ENCODE data around the gene DOCK2.
"Not testable (repeated sequence)": the region's sequence is repeated elsewhere in the genome, so short reads cannot be mapped to it uniquely, and the experiment has no call there.

The DOCK2 gene

GRCh38 chr5:169762338-169763095, 125.4 kb downstream of the DOCK2 start:
- DNase-seq (ENCODE audit: low read depth in 2 of 2): peak in 1 of 2 donors; percentile 39
- TF ChIP-seq, protein P1, sequence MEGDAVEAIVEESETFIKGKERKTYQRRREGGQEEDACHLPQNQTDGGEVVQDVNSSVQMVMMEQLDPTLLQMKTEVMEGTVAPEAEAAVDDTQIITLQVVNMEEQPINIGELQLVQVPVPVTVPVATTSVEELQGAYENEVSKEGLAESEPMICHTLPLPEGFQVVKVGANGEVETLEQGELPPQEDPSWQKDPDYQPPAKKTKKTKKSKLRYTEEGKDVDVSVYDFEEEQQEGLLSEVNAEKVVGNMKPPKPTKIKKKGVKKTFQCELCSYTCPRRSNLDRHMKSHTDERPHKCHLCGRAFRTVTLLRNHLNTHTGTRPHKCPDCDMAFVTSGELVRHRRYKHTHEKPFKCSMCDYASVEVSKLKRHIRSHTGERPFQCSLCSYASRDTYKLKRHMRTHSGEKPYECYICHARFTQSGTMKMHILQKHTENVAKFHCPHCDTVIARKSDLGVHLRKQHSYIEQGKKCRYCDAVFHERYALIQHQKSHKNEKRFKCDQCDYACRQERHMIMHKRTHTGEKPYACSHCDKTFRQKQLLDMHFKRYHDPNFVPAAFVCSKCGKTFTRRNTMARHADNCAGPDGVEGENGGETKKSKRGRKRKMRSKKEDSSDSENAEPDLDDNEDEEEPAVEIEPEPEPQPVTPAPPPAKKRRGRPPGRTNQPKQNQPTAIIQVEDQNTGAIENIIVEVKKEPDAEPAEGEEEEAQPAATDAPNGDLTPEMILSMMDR (IDR thresholded peaks at IDR 0.05; ENCODE audit: low read depth, low read length): no peak

DNA sequence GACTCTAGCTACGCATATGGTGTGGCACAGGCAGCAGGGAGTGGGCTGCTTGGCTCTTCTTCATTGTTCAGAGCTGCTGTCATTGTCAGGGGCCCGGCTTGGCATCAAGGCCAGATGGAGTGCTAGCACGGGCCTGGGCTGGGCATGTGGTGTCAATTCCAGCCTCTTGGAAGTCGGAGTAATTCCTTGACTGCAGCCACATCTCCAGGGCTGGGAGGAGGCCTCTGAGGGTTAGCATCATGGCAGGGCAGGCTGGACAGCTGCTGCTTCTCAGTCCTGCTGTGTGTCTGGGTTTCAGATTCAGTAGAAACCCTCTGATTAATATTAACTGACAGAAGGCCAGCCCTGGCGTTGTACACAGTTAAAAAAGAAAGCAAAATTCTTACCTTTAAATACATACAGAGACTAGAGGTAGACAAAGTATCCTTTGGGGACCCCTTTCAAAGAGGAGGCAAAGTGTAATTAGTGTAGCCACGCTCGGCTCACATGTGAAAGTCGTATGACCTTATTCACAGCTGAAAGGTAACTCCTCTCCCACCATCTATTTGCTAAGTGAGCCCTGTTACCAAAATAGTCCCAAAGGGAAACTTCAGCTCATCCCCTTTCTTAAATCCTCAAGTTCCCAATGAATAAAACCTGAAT, 126.4 kb downstream of the DOCK2 start:
- H3K4me3 ChIP-seq (replicated peaks in 1 of 2; ENCODE audit: low read depth in 2 of 2, low read length in 2 of 2): no peak overlapping the region

More at GRCh38 chr5:169762338-169763095, 125.4 kb downstream of the DOCK2 start:
- H3K4me3 ChIP-seq (replicated peaks in 1 of 2; ENCODE audit: low read depth in 2 of 2, low read length in 2 of 2): no peak overlapping the region

GRCh38 chr5:169764018-169764378, 126.9 kb downstream of the DOCK2 start:
- TF ChIP-seq, protein P1 (IDR thresholded peaks at IDR 0.05; ENCODE audit: low read depth, low read length): no peak
- H3K4me3 ChIP-seq (replicated peaks in 1 of 2; ENCODE audit: low read depth in 2 of 2, low read length in 2 of 2): no peak overlapping the region

More for the DNA sequence above, 126.4 kb downstream of the DOCK2 start:
- TF ChIP-seq, protein P1 (IDR thresholded peaks at IDR 0.05; ENCODE audit: low read depth, low read length): no peak
- DNase-seq (ENCODE audit: low read depth in 2 of 2): no peak

DNA sequence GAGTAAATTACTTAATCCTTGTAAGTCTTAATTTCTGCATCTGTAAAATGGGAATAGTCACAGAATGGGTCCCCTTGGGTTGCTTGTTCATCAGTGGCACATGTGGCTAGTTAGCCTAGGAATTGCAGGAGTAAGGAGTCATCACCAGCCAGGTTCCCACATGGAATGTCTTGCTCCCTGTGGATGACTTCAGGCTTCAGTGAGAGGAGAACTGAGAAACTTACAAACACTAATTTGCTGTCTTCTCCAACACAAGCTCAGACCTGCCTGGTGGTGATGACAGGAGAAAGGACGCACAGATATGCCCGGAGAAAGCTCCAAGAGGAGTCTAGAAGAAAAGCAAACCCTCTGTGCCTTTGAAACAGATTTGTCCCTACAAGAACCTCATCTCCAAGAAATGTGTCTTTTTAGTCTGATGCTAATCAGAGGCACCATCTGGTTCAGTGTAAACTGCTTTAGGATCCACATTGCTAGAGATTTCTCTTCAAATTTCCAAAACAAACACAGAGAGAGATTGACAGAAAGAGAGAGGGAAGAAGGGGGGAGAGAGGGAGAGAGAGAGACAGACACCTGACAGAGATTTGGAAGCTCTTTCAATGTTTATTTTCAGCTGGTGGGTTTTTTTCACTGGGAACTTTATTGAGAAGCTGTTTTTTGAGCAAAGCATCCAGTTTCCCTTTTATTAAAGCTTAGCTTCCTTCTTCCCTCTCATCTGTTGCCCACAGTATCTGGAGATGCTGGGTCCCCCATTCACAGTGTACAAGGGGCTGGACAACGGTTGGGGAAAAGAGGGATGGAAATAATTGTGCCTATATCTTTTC, 128.3 kb downstream of the DOCK2 start:
- no peak for DNase-seq (ENCODE audit: low read depth in 2 of 2)
- TF ChIP-seq, protein P1 (IDR thresholded peaks at IDR 0.05; ENCODE audit: low read depth, low read length): no peak
- H3K4me3 ChIP-seq (replicated peaks in 1 of 2; ENCODE audit: low read depth in 2 of 2, low read length in 2 of 2): no peak overlapping the region

More at GRCh38 chr5:169764018-169764378, 126.9 kb downstream of the DOCK2 start:
- DNase-seq (ENCODE audit: low read depth in 2 of 2): no peak

GRCh38 chr5:169766943-169767342, 129.9 kb downstream of the DOCK2 start:
- not testable (repeated sequence) for DNase-seq (ENCODE audit: low read depth in 2 of 2); H3K4me3 ChIP-seq (replicated peaks in 1 of 2; ENCODE audit: low read depth in 2 of 2, low read length in 2 of 2)

- DNase-seq (ENCODE audit: low read depth in 2 of 2): no peak
- TF ChIP-seq, protein P1 (IDR thresholded peaks at IDR 0.05; ENCODE audit: low read depth, low read length): no peak
- no peak overlapping the region for H3K4me3 ChIP-seq (replicated peaks in 1 of 2; ENCODE audit: low read depth in 2 of 2, low read length in 2 of 2)
Measured at GRCh38 chr5:169767938-169768337, 130.9 kb downstream of the DOCK2 start.

GRCh38 chr5:169768416-169768815, 131.3 kb downstream of the DOCK2 start:
- TF ChIP-seq, protein P1 (IDR thresholded peaks at IDR 0.05; ENCODE audit: low read depth, low read length): no peak
- DNase-seq (ENCODE audit: low read depth in 2 of 2): no peak

More at GRCh38 chr5:169768416-169768815, 131.3 kb downstream of the DOCK2 start:
- H3K4me3 ChIP-seq (replicated peaks in 1 of 2; ENCODE audit: low read depth in 2 of 2, low read length in 2 of 2): no peak overlapping the region

All from cardiac fibroblast (primary cell).